Omental fat pad (tissue), 4 donors: ENCODE results near the gene CLDN22. TPM values are rescaled to one million over a fixed set of nuclear protein-coding genes. Genes with fewer than 3 reads are reported as not detected.

Source experiments
- ATAC-seq: fragments of 150-250 bp; one replicate; pipeline ENCODE4 v1.9.1; 2016; ENCODE audit warnings: mild to moderate bottlenecking, moderate library complexity; ENCODE audit not compliant: low FRiP score
- DNase-seq: peaks from one replicate; pipeline ENCODE4 v3.0.0-alpha.2; 2019; ENCODE audit warnings: low spot score
- total RNA-seq, 4 donors: library from RNA; depleted of rRNA; stranded (reverse); fragments of >200 nt; gene quantifications; one replicate each; pipeline ENCODE4 v1.1.0, GENCODE V29; 2016
- TF ChIP-seq, protein P1 (sequence below), 3 donors: fragments of 450-650 bp; IDR thresholded peaks; one replicate each; pipeline ENCODE4 v1.5.1; 2016 to 2017; ENCODE audit warnings: antibody characterized with exemption in 3 of 3, mild to moderate bottlenecking in 3 of 3, moderate library complexity in 2 of 3

Gene CLDN22
- total RNA-seq: not detected

DNA sequence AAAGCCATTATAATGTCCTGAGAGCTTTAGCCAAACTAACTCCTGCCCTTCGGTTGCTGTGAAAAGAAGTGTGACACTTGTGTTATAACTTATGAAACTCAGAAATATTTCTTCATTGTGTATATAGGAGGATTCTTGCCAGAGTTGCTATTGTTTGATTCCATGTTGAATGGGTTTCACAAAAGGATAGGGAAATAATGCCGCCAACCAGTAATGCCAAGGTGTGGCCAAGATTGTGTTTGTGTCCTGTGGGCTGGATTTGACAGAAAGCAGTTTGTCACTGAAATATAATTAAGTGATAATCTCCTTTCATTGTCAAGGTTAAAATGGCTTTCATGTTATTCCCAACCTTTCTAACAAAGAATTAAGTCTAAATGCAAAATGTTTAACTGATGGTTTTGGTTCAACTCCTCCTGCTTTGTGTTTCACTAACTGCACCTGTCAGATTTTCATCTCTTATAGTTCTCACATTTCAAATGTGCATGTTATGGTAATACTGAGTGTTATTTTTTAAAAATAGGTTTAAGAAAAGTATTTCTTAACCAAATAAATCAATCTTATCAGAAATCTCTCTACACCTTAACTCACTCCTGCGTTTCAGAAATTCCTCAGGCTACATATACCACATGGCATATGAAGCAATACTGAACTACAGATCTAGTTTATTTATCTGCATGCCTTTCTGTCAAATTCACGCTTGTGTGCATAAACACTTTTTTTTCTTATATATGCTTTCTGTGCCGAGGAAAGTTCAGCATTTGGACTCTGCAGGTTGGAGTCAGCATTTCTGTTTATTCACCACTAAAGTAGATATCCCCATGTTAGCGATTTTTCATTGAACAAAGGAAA lies at the start of gene CLDN22:
Gene CLDN22, minus strand, starts transcription at position 66 of the 849 bp plus-strand sequence. Its CDS starts 58 bp downstream, at position 8.
- ATAC-seq (no peak), DNase-seq (no peak)
- TF ChIP-seq, protein P1, sequence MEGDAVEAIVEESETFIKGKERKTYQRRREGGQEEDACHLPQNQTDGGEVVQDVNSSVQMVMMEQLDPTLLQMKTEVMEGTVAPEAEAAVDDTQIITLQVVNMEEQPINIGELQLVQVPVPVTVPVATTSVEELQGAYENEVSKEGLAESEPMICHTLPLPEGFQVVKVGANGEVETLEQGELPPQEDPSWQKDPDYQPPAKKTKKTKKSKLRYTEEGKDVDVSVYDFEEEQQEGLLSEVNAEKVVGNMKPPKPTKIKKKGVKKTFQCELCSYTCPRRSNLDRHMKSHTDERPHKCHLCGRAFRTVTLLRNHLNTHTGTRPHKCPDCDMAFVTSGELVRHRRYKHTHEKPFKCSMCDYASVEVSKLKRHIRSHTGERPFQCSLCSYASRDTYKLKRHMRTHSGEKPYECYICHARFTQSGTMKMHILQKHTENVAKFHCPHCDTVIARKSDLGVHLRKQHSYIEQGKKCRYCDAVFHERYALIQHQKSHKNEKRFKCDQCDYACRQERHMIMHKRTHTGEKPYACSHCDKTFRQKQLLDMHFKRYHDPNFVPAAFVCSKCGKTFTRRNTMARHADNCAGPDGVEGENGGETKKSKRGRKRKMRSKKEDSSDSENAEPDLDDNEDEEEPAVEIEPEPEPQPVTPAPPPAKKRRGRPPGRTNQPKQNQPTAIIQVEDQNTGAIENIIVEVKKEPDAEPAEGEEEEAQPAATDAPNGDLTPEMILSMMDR (IDR thresholded peaks at IDR 0.05): no peak

DNA sequence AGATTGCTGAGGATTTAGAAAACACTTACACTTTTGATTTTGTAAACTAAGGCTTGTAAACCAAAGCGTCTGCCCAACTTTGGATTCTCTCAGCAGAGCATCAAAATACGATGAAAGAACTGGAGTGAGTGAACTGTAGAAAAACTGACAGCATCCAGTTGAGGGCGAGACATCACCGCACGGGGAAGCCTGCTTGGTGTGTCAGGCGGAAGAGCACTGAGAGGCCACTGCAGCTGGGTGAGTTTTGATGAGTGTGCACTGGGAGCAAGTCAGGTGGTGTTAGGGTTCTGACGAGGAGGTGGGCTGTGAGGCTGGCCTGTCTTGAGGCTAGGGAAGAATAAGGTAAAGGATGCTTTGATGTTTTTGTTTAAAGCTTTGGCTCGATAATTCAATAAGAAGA lies 49.0 kb upstream of the CLDN22 start:
- no peak for ATAC-seq
- TF ChIP-seq, protein P1 (IDR thresholded peaks at IDR 0.05): no peak

DNA sequence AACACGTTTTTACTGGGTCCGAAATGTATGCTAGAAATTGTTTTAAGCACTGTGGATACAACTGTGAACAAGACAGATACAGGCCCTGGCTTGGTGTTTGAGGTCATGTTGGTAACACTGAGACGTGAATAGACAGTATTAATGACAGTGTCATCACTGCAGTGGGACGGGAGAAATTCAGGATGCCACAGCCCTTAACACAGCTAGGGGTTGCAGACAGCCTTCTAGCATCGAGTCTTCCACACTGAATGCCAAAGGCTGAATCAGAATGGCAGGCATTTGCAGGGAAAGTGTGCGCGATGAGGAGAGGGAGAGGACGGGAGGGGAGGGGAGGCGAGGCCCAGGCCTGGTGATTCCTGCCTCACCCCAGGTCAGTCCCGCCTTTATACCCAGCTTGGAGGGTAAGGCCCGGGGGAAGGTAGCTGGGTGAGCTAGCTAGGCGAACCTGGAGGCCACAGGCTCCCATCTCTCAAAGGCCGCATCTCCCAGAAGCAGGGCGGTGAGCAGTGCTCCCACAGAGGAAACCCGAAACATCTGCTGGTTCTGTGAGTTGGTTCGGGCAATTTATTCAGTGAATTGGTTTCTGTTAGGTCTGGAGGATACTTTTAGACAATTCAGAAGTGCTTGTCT lies 46.2 kb upstream of the CLDN22 start:
- TF ChIP-seq, protein P1 (IDR thresholded peaks at IDR 0.05): no peak
- ATAC-seq (no peak), DNase-seq (no peak)

More for the DNA sequence above, 49.0 kb upstream of the CLDN22 start:
- no peak for DNase-seq

DNA sequence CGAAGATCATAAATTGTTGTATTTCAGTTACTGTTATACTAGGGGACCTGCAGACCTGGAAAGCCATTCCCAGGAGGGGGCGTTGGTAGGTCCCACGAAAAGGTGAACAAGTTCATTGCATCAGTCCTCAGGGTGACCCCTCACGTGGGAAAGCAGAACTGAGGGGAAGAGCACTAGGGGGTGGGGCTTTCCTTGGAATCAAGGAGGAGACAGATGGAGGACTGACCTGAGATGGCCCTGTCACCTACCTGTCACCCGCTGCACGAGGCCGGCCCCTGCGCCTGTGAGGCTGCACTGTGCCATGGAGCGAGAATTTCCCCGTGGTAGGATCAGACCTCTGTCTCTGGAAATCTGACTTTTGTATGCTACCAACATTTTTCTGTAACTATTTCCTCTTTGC lies 43.9 kb upstream of the CLDN22 start:
- DNase-seq: no peak
- TF ChIP-seq, protein P1 (IDR thresholded peaks at IDR 0.05): no peak
- no peak for ATAC-seq

DNA sequence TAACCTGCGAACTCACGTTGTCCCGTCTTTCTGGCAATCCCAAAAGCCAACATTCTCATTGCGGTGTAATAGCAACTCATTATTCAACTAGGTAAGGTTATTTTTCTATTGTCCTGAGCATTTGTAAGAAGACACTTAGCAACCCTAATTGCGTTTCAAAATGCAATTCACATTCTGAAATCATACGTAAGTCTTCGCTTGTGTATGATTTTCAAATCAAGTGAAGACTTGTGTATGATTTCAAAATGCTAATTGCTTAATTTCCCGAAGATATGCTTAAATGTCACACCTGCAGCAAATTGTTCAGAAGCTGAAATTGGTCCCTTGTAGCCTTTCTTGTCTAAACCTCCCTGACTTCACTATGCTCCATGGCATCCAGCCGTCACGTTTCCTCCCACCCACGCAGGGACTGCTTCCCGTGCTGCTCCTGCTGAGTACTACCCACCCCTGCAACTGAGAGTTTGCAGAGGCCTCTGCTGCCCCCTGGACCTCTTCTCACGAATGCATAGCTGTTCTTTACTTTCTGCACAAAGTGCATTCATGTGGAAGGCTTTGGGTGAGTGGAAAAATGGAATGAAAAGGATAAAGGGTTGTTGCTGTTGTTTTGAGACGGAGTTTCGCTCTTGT lies 43.0 kb upstream of the CLDN22 start:
- DNase-seq (no peak), ATAC-seq (no peak)
- TF ChIP-seq, protein P1 (IDR thresholded peaks at IDR 0.05): no peak

DNA sequence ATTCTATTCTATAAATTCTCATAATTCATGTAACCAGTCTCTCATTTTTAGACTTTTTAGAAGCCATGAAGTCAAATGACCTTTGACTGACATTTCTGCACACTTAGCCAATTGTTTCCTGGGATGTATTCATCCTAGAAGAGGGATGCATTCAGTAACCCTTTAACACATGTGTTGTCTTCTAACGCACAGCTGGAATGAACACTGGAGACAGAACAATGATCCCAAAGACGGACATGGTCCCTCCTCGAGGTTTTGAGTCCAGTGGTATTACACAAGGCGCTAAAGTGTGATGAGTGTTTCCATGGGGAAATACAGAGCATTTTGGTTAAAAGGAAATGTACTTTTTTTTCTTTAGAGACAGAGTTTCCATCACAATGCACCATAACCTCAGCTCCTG lies 42.0 kb upstream of the CLDN22 start:
- no peak for ATAC-seq

More for the DNA sequence above, 42.0 kb upstream of the CLDN22 start:
- no peak for DNase-seq
- TF ChIP-seq, protein P1 (IDR thresholded peaks at IDR 0.05): no peak
